Uterus (tissue), 2 donors: ENCODE measurements around the gene ZNF236.

ENCODE experiments used
- POLR2A ChIP-seq, 2 donors: fragments of 450-650 bp; IDR thresholded peaks; one replicate each; pipeline ENCODE4 v1.6.1; 2016; ENCODE audit warnings: antibody characterized with exemption in 2 of 2, mild to moderate bottlenecking in 1 of 2, moderate library complexity in 1 of 2
- TF ChIP-seq, protein P1 (sequence below), 4 experiments: fragments of 200-600 bp in 2 of 4; fragments of 450-650 bp in 2 of 4; sonication (generic) in 2 of 4; IDR thresholded peaks; one replicate each; pipeline ENCODE4 v1.5.1; 2016 to 2019; ENCODE audit warnings: antibody characterized with exemption in 4 of 4, mild to moderate bottlenecking in 2 of 4, moderate library complexity in 1 of 4

DNA sequence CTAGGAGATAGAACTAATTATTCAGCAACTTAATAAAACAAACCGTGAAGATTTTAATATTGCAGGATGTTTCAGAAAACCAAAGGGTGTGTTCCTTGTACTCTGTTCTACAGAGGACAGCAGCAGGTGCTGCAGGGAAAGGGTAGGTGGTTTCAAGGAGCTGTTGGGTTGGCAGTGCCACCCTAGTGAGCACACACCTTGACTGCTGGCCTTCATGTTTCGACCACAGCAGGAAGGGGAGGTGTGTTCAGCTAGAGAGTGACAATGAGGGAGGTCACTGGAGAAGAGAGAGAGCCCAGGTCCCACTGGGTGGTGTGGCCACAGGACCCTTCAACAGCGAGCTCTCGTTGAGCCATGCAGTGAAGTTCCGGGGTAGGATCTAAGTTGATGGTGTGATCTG, 98.6 kb downstream of the ZNF236 start:
- TF ChIP-seq, protein P1, sequence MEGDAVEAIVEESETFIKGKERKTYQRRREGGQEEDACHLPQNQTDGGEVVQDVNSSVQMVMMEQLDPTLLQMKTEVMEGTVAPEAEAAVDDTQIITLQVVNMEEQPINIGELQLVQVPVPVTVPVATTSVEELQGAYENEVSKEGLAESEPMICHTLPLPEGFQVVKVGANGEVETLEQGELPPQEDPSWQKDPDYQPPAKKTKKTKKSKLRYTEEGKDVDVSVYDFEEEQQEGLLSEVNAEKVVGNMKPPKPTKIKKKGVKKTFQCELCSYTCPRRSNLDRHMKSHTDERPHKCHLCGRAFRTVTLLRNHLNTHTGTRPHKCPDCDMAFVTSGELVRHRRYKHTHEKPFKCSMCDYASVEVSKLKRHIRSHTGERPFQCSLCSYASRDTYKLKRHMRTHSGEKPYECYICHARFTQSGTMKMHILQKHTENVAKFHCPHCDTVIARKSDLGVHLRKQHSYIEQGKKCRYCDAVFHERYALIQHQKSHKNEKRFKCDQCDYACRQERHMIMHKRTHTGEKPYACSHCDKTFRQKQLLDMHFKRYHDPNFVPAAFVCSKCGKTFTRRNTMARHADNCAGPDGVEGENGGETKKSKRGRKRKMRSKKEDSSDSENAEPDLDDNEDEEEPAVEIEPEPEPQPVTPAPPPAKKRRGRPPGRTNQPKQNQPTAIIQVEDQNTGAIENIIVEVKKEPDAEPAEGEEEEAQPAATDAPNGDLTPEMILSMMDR (IDR thresholded peaks at IDR 0.05), result no peak
- TF ChIP-seq POLR2A (IDR thresholded peaks at IDR 0.05), result no peak
